ENCODE data around the gene HP1BP3.
A peak's percentile ranks its signal among the peaks of the same experiment; 100 is the strongest.

HP1BP3 gene

DNA sequence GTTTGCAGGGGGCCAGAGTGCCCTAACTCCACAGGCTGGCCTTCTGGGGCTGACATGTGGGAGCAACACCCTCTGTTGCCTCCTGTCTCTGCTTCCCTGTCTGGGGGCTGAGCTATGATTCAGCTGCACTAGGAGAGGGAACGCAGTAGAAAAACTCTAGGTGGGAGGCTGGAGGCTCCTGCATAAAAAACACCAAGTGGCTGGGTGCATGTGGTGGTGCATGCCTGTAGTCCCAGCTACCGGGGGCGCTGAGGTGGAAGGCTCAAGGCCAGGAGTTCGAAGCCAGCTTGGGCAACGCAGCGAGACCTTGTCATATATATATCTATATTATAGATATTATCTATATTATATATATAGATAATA lies 74.9 kb downstream of the HP1BP3 start:
- DNase-seq (ENCODE audit: low read depth in 2 of 2) = no peak

DNA sequence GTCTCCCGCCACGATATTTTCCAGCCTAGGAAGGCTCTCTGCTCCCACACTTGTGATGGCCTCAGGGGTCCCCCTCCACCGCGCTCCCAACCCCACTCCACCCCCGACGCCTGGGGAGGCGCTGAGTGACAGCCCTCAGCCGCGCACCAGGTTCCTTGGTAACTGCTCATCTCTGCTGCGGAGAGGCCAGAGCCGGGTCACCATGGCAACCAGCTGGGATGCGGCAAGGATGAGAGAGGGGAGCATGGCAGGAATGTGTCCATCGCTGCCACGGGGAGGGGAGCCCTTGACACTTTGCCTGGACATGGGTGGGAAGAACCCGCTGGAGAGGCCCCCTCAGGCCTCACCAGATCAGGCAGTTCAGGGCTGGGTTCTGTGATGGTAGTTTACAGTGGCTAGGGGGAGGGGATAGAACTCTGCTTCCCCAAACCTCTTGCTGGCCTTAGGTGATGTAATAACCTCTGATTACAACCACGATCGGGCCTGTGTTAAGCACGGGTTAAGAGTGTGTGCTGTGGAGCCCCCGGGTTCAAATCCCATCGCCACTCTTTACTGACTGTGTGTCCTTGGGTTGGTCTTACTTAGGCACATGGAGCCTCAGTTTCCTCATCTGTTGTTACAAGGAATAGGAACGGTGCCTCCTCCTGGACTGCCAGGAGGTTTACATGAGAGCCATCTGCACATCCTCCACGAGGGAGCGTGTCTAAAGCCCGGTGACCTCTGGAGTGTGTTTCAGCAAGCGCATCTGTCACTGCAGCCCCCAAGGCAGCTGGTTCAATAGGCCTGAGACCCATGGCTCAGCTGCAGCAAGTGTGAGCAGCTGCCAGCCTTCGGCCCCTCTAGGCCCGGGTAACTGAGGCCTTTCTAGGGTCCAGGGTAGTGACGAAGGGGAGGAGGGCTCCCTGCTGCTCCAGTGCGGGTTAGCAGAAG lies 75.6 kb downstream of the HP1BP3 start:
- no peak for DNase-seq (ENCODE audit: low read depth in 2 of 2)

DNA sequence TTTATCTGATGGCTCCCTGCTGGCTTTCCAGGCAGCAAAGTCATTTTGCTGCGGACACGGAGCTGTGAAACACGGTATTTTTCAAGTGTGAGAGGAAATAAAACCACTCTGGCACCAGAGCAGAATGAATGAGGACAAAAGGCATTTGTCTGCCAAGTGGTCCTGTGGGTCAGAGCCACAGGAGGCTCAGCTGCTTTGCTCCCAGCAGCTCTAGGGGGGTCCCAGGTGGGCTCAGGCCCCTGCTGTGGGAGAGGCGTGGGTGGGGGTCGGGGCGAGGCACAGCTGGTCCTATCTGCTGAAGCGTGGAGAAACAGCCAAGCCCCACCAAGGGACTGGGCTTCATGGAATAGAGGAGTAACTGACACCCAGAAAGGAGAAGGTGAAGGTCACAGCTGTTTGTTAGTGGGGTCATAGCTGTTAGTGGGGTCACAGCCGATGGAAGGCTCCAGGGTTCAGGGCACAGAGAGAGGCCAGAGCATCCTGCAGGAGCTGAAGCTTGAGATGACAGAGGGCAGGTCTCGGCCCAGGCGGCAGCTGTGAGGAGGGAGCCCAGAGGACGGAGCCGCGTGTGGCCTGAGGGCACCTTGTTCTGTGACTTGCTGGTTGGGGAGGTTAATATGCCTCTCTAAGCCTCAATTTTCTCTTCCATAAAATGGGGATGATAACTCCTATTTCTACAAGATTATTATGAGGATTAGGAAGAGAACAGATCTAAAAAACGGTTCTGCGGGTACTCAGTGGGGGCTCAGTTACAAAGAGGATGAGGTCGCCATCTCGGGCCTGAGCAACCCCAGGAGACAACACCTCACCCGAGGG lies 76.4 kb downstream of the HP1BP3 start:
- DNase-seq (ENCODE audit: low read depth in 2 of 2) = no peak

DNA sequence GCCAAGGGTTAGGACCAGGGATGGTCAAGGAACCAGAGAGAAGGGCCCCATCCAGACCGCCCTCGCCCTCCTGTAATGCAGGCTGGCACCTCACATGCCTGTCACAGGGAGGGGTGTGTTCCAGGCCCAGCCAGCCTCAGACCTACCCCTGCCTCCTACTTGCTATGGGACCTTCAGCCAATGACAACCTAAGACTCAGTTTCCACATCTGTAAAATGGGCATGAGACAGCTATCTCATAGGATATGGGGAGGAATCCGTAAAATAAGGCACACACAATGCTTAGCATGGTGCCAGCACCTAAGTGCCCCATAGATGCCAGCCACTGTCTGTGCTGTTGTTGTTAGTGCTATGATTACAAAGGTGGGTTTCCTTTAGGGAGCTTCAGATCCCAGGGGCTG lies 77.2 kb downstream of the HP1BP3 start:
- DNase-seq (ENCODE audit: low read depth in 2 of 2) = no peak

DNA sequence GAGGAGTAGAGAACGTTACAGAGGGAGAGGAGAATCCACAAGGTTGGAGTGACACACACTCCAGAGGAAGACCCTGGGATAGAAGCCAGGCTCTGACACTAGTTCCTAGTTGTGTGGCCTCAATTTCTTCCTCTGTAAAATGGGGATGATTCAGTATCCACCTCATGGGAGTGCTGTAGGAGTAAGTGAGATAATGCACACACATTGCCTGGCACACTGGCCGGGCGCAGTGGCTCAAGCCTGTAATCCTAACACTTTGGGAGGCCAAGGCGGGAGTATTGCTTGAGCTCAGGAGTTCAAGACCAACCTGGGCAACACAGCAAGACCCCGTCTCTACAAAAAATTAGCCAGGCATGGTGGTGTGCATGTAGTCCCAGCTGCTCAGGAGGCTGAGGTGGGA lies 78.2 kb downstream of the HP1BP3 start:
- DNase-seq (ENCODE audit: low read depth in 2 of 2) = no peak

DNA sequence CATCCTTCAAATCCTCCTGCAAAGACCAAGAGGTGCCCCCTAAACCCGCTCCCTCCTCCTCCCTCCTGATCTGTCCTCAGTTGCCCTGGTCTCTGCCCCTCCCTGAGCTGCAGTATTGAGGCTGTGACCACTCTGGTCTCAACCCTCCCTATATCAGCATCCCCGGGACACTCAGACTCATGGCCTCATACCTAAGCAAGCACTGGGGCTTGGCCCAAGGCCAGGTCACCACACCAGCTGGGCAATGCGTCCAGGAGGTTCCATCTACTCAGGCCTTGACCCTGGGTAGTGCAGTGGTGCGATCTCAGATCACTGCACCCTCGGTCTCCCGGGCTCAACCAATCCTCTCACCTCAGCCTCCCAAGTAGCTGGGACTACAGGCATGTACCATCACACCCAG lies 79.0 kb downstream of the HP1BP3 start:
- DNase-seq (ENCODE audit: low read depth in 2 of 2) = no peak

DNA sequence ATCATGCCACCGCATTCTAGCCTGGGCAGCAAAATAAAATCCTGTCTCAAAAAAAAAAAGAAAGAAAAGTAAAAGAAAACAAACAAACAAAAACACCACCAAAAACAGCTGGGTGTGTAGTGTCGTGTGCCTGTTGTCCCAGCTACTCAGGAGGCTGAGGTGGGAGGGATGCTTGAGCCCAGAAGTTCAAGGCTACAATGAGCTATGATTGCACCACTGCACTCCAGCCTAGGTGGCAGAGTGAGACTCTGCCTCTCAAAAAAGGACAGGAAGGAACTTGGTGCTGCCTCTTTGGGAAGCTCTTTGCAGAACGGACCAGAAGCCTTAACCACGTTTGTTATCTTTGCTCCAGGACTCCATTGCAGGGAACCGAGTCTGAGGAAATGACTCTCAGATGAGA lies 80.3 kb downstream of the HP1BP3 start:
- no peak for DNase-seq (ENCODE audit: low read depth in 2 of 2)

DNA sequence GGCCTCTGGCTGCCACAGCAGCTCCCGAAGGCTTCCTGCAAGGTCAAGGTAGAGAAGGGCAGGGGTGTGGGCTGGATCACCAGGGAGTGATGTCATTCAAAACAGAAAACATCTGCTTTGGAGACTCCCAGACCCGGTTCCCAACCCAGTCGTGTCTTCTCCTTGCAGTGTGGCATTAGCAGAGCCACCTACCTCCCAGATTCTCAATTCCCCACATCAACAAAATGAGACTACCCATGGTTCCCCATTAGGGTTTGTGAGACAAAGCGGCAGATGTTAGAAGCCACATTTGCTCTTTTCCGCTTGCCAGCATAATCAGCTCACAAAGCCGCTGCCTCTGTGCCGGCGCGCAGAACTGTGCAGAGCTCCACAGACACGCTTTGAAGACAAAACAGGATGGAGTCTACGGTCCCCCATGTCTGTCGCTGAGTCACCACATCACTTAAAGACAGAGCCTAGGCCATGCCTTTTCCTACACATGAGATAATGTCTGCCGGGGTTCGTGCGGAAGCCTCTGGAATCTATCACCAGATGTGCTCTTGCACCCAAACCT lies 81.8 kb downstream of the HP1BP3 start:
- DNase-seq (ENCODE audit: low read depth in 2 of 2) = no peak

DNA sequence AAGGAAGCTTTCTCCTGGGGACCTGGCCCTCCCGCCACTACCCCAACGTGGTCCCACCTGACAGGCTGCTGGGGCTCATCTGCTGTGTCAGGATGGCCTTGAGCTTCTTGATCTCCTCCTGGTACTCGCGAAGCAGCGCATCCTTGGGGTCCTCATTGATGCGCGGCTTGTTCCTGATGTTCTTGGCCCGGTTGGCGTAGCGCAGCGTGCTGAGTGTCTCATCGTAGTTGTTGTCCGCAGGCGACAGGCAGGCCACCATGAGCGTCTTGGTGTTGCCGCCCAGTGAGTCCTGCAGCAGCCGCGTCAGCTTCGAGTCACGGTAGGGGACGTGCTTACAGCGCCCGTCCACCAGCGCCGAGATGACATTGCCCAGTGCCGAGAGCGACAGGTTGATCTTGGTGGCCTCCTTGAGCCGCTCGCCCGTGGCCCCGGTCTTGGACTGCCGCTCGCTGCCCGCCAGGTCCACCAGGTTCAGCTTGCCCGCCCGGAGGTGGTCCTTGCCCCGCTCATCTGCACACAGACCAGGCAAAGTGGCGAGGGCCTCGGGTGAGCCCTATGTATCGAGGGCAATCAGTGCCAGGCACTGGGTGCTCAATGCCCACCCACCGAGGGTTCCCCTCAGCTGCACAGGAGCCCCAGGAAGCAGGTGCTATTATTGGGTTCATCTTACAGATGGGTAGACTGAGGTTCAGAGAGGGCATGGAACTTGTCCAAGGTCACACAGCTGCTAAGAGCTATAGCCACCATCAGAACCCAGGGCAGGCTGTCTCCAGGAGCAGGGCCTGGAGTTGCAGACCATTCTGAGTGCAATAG lies 82.5 kb downstream of the HP1BP3 start:
- DNase-seq (ENCODE audit: low read depth in 2 of 2) = no peak

DNA sequence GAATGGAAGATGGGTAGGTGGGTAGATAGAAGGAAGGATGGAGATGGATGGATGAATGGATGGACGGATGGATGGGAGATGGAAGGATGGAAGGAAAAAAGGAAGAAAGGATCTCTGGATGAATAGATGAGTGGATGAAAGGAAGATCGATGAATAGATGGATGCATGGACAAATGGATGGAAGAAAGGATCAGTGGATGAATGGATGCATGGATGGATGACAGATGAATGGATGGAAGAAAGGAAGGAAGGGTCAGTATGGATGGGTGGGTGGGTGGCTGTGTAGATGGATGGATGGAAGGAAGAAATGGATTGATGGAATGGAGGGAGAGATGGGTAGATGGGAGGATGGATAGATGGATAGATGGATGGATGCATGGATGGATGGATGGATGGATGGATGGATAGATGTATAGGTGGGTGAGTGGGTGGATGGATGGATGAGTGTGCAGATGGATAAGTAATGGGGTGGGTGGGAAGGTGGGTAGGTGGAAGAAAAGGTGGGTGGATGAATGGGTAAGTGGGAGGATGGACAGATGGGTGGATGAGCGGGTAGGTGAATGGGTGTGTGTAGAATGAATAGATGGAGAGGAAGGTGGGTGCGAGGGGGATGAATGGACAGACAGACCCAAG lies 83.9 kb downstream of the HP1BP3 start:
- no peak for DNase-seq (ENCODE audit: low read depth in 2 of 2)

DNA sequence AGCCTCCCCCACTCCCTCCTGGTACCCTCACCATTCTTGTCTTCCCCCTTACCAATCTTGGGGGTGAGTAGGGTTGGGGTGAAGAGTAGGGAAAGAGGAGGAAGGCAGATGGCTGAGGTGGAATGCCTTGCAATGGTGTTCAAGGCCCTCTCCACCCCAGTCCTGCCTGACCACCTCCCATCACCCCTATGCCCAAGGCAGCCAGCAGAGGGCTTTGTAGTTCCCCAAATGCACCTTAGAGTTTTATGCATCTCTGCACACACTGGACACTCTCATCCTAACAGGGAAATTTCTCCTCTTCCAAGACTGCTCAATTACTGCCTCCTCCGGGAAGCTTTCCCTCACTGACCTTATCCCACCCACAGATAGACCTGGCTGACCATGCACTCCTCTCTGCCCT lies 84.7 kb downstream of the HP1BP3 start:
- DNase-seq (ENCODE audit: low read depth in 2 of 2) = no peak

DNA sequence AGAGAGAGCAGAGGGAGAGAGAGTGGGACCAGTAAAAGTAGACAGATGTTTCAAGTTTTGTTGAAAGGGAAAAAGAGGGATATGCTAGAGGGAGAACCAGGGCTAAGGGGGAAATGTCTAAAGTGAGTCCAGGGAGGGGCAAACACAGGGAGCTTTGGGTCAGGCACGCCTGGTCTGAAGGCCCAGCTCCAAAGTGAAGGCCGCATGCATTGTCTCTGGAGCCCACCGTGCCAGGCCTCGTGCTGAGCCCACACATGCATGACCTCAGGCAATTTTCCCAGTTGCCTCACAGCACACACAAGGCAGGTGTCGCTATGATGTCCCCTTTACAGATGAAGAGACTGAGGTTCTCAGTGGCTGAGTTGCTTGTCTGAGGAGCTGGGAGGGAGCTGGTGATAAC lies 85.3 kb downstream of the HP1BP3 start:
- no peak for DNase-seq (ENCODE audit: low read depth in 2 of 2)

DNA sequence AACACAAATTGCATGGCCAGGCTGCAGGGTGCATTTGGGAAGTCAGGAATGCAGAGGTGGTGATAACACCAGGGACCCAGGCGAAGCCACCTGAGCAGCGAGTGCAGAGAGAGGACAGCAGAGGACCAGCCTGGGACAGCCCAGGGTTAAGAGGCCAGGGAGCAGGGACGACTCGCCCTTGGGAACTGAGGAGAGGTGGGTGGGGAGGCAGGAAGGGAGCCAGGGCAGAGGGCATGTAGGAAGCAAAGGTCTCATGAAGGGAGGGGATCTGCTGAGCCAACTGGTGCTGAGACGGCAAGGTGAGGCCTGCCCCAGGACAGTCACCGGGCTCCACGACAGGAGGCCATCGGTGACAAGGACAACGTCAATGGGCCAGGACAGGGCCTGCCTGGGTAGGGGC lies 85.7 kb downstream of the HP1BP3 start:
- DNase-seq (ENCODE audit: low read depth in 2 of 2) = no peak

DNA sequence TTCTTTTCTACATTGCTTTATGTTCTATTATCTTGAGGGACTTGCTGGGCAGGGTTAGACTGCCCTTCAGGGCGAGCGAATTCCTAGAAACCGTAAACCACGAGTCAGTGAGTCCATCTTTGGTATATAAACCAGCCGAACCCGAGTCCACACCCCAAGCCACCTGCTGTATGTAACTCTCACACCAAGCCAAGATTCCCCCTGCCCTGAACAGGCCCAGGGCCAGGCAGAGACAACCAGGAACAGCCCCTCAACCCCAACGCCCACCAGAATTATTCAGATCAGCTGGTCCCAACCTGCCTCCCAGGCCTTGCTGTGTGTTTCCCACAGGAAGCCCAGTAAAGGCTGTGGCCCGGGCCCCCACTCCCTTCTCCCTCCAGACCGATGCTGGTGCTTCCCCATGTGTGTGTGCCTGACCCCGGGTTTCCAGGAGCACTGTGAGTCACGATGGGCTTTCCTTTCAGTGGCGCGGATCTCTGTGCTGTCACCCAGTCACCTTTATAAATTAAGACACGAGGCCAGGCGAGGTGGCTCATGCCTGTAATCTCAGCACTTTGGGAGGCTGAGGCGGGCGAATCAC lies 86.4 kb downstream of the HP1BP3 start:
- no peak for DNase-seq (ENCODE audit: low read depth in 2 of 2)

DNA sequence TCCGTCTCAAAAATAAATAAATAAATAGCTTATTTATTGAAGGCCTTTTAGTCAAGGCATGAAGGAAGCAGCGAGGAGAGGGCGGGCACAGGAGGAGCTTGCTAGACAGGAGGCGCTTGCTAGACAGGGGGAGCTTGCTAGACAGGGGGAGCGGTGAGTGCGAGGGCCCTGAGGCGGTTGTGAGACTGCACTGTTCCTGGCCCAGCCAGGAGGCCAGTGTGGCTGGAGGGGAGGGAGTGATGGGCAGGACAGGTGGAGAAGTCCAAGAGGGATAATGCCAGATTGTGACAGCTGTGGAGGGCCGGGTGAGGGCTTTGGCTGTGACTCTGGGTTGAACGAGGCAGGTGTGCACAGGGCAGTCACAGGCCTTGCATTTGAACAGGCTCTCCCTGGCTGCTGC lies 87.5 kb downstream of the HP1BP3 start:
- DNase-seq (ENCODE audit: low read depth in 2 of 2) = no peak

DNA sequence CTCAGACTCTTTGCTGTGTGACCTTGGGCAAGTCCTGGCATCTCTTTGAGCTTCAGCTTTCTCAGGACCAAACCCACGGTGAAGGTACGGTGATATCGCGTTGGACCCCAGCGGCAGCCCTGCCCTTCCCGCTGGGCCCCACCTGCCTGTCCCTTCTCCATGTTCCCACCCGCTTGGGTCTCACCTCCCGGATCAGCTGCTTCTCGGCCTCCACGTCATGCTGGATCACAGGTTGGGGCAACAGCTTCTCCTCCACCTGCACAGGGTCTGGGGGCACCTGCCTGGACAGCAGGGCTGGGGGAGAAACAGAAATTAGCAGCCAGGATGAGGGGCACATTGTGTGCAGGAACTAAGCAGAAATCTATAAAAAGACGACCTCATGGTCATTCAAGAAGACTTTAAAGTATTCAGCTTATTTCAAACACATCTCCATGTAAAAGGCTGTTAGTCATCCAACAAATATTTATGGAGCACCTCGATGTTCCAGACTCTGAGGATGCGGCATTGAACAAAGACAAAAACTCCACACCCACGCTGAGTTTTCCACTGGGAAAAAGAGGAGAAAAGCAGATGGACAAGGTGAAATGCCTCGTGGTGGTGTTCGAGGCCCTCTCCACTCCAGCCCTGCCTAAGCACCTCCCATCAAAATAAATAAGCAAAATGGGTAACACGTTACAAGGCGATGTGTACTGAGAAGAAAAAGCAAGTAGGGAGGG lies 88.8 kb downstream of the HP1BP3 start:
- DNase-seq (ENCODE audit: low read depth in 2 of 2) = no peak

DNA sequence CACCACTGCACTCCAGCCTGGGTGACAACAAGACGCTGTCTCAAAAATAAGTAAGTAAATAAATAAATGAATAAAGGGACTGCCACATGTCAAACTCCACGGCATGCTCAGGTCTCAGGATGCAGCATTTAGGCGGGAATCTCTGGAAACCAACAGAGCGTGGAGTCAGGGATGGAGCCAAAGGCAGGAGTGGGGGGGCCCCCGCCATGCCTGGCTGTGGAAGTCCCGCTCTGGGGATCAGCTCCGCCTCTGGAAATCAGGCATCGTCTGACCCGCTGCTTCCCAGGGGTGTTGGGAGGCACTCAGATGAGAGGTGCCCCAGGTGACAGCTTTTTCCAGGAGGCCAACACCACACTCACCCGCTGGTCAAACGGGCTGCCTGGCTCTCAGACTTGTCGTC lies 89.5 kb downstream of the HP1BP3 start:
- DNase-seq (ENCODE audit: low read depth in 2 of 2) = no peak

DNA sequence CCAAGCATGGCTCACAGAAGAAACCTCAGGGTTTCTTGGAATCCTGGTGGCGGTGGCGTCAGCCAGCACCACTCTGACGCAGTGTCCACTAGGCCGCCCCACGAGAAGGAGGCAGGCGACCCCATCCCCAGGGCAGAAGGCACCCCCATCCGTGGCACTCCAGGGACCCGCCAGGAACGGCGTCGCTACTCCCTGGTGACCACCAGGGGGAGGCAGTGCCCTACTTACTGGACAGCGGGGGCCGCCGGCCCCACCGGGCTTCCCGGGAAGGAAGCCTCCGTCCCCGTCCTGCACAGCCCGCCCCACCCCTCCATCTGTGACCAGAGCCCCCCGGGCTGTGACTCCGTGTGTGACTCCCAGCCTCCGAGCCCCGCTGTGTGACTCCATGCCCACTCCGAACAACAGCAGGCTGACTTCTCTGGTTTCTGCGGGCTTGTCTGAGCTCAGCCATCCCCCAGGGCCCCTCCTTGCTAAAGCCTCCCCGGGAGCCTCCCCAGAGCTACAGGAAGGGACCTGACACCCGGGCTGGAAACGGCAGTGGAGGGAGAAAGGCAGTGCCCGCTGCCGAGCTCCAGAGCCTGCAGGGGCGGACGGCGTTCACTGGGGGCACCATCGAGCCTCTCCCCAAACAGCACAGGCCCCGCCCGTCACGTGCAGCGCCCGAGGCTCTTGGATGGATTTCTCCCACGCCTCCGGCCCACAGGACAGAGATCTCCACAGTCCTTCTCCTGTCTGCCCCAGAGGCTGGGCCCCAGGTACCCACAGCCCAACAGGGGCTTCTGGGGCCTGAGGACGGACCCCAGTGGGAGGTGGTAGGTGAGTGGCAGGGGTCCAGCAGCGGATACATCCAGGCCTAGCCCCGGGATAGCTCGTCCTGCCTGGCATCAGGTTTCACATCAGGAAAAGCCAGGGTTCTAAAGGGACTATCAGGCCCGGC lies 90.4 kb downstream of the HP1BP3 start:
- peak; percentile 58 to 63 for DNase-seq (ENCODE audit: low read depth in 2 of 2)

DNA sequence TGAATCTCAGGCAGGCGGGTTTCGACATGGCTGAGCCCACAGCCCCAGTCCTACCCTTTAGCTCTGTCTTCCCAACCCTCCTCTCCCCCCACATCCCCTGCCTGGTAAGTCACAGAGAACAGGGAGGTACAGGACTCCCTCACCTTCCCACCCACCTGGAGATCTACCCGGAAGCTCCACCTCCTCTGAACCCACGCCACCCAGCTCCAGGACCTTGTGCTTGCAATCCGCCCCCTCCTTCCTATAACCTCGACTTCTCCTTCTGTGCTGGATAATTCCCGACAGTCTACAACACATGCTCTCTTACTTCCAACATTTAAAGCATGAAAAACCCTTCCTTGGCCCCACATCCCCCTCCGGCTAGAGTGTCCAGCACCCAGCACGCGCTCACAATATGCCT lies 91.6 kb downstream of the HP1BP3 start:
- DNase-seq (ENCODE audit: low read depth in 2 of 2) = no peak

Measured in stimulated activated CD4-positive, alpha-beta T cell treated with anti-CD3 and anti-CD28 coated beads, Interleukin-15, amount 100 ng/mL, for 48 hours (primary cell).